WERI-Rb-1 (cell line): ENCODE measurements around the gene ITGA4.
A peak's percentile ranks its signal among the peaks of the same experiment; 100 is the strongest.

ENCODE experiments used
- DNase-seq: peaks from one replicate; pipeline ENCODE4 v3.0.0-alpha.2; 2020
- H3K27ac ChIP-seq: fragments of 250-450 bp; sonication (Bioruptor Pico); 2 replicates; pipeline ENCODE4 v1.5.1; 2020; ENCODE audit warnings: mild to moderate bottlenecking, moderate library complexity
- H3K27me3 ChIP-seq: fragments of 250-450 bp; sonication (Bioruptor Pico); 2 replicates; pipeline ENCODE4 v1.5.1; 2021; ENCODE audit warnings: mild to moderate bottlenecking, low read depth, moderate library complexity; ENCODE audit not compliant: insufficient read depth, severe bottlenecking
- H3K36me3 ChIP-seq: fragments of 250-450 bp; sonication (Bioruptor Pico); 2 replicates; pipeline ENCODE4 v1.5.1; 2020; ENCODE audit warnings: mild to moderate bottlenecking, moderate library complexity
- H3K4me3 ChIP-seq: 2 replicates; pipeline ENCODE4 v1.5.1; 2011; ENCODE audit warnings: low read depth, mild to moderate bottlenecking, control low read depth, low read length
- H3K9me3 ChIP-seq: fragments of 250-450 bp; sonication (Bioruptor Pico); 2 replicates; pipeline ENCODE4 v1.5.1; 2021; ENCODE audit warnings: mild to moderate bottlenecking, moderate library complexity; ENCODE audit not compliant: severe bottlenecking
- CTCF ChIP-seq: IDR thresholded peaks from 2 replicates; pipeline ENCODE4 v1.5.1; 2011; ENCODE audit warnings: low read depth, mild to moderate bottlenecking, control low read depth, inconsistent platforms, low read length

The ITGA4 gene

GRCh38 chr2:181540421-181540820 lies 83.2 kb downstream of the ITGA4 start:
- DNase-seq, result no peak
- peaks cover 10% of the 10 kb centered on the region for H3K36me3 ChIP-seq
- no peak overlapping the region for H3K27ac ChIP-seq
- no peak overlapping the region for H3K4me3 ChIP-seq
- peaks cover 6% of the 10 kb centered on the region for H3K9me3 ChIP-seq
- no peaks in the 10 kb centered on the region for H3K27me3 ChIP-seq
- TF ChIP-seq CTCF, result no peak

- H3K4me3 ChIP-seq, result no peak overlapping the region
- no peak for DNase-seq
- no peak overlapping the region for H3K27ac ChIP-seq
- H3K36me3 ChIP-seq, result peaks cover 10% of the 10 kb centered on the region
- no peaks in the 10 kb centered on the region for H3K27me3 ChIP-seq
- TF ChIP-seq CTCF, result no peak
- H3K9me3 ChIP-seq, result peaks cover 6% of the 10 kb centered on the region
Measured at GRCh38 chr2:181542170-181542569, 85.0 kb downstream of the ITGA4 start.

- H3K27me3 ChIP-seq, result no peaks in the 10 kb centered on the region
- no peaks in the 10 kb centered on the region for H3K9me3 ChIP-seq
- H3K27ac ChIP-seq, result no peak overlapping the region
- no peak for TF ChIP-seq CTCF
- DNase-seq, result no peak
- H3K36me3 ChIP-seq, result no peaks in the 10 kb centered on the region
- no peak overlapping the region for H3K4me3 ChIP-seq
Measured at GRCh38 chr2:181546086-181546485, 88.9 kb downstream of the ITGA4 start.

DNA sequence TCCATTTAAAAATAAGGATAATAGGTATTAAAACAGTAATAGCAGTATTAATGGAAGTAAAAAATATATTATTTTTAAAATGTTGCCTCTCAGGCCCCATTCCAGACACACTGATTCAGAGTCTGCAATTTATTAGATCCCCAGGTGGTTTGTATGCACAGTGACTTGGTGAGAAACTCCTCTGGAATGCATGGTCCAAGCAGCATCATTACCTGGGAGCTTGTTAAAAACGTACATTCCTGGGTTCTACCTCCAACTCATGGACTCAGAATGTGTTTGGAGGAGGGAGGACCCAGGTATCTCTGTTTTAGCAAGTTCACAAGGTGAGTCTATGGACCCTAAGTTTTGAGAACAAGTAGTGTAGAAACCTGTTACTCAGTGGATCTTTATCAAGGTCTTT lies 95.6 kb downstream of the ITGA4 start:
- no peak for DNase-seq

DNA sequence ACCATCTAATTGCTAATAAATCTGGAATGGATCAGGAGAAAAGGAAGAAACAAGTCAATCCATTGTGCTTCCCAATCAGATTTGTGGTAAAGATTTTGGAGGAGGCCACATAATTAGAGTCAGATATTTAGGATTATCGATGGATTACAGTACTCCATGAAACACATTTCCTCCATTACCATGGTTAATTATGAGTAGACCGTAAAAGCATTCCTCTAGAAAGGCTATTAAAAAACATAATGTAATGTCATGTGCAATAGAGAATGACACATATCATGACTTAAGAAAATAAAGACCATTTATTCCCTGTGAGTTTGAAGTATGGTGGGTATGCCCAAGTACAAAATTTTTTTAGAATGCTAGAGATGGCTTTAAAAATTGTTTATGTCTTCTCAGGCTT lies 96.1 kb downstream of the ITGA4 start:
- Histone ChIP-seq H3K9me3 (no peaks in the 10 kb centered on the region), H3K36me3 (no peaks in the 10 kb centered on the region), H3K27ac (peak overlapping the region; percentile 64; the same call in 1 of the 2 replicates), H3K27me3 (no peaks in the 10 kb centered on the region), H3K4me3 (no peak overlapping the region)
- no peak for DNase-seq
- no peak for TF ChIP-seq CTCF

More for the DNA sequence above, 95.6 kb downstream of the ITGA4 start:
- Histone ChIP-seq H3K27me3 (no peaks in the 10 kb centered on the region), H3K36me3 (no peaks in the 10 kb centered on the region), H3K4me3 (no peak overlapping the region), H3K27ac (no peak overlapping the region), H3K9me3 (no peaks in the 10 kb centered on the region)
- TF ChIP-seq CTCF, result no peak

DNA sequence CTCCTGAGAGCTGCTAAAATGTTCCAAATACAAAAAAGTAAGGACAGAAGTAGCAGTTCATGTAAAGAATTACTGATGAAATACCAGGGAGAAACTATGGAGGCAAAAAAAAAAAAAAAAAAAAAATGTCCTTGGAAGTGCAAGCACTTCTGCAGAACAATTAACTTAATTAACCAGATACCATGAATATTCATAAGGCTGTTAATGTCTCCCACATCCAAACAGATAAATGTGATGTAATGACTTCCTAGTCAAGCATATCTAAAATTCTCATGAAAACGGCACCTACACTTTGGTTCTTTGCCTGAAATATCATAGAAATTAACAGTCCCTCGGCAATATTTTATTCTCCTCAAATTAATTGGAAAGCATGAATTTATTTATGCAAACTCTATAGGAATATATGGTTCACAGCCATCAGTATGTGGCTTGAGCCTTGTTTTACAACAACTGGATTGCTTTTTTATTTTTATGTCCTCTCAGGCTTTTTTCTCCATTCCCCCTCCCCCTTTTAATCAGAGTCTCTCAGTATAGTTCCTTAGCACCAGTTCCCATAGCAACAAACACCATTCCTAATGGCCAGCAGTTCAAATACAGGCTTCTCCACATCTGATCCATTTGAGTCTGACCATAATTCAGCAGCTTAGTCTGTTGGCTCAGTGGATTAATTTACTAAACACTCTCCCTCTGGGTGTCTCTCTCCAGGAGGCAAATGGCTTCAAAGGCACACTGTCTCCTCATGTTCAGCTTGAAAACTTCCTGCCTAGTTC lies 97.1 kb downstream of the ITGA4 start:
- H3K27me3 ChIP-seq, result no peaks in the 10 kb centered on the region
- no peaks in the 10 kb centered on the region for H3K36me3 ChIP-seq
- H3K27ac ChIP-seq, result peak overlapping the region; percentile 64
- DNase-seq, result peak; percentile 73
- peak overlapping the region; percentile 26 for H3K4me3 ChIP-seq
- TF ChIP-seq CTCF, result no peak
- H3K9me3 ChIP-seq, result no peaks in the 10 kb centered on the region
